Fibroblast of lung (primary cell): ENCODE data around the gene OSBPL9. TPM values are rescaled to one million over a fixed set of nuclear protein-coding genes. Genes with fewer than 3 reads are reported as not detected.

Experiments used
- DNase-seq, 2 donors: peaks; one replicate each; pipeline versions ENCODE4 v3.0.0 to v3.0.0-alpha.2; 2010; ENCODE audit warnings: low read depth in 2 of 2
- H2AFZ ChIP-seq: 2 replicates; pipeline ENCODE4 v1.5.1; 2012; ENCODE audit warnings: low read length, control low read depth, inconsistent platforms
- H3K27ac ChIP-seq: 2 replicates; pipeline ENCODE4 v1.5.1; 2011; ENCODE audit warnings: low read length, control low read depth; ENCODE audit not compliant: insufficient read depth
- H3K27me3 ChIP-seq: 2 replicates; pipeline ENCODE4 v1.5.1; 2011; ENCODE audit warnings: mild to moderate bottlenecking, low read length; ENCODE audit not compliant: control insufficient read depth, insufficient read depth
- H3K36me3 ChIP-seq: 2 replicates; pipeline ENCODE4 v1.5.1; 2011; ENCODE audit warnings: low read length; ENCODE audit not compliant: control insufficient read depth, insufficient read depth
- H3K4me1 ChIP-seq: 2 replicates; pipeline ENCODE4 v1.5.1; 2011; ENCODE audit warnings: low read length; ENCODE audit not compliant: control insufficient read depth, insufficient read depth; ENCODE audit errors: extremely low read depth
- H3K4me2 ChIP-seq: 2 replicates; pipeline ENCODE4 v1.5.1; 2011; ENCODE audit warnings: low read length, control low read depth; ENCODE audit not compliant: insufficient read depth; ENCODE audit errors: extremely low read depth
- H3K4me3 ChIP-seq, 4 experiments: fragments of 200-600 bp in 1 of 4; sonication (generic) in 1 of 4; replicated peaks in 1 of 4; 2 replicates each; pipeline ENCODE4 v1.5.1; 2011 to 2016; ENCODE audit warnings: low read length in 4 of 4, low read depth in 3 of 4, mild to moderate bottlenecking in 3 of 4, control low read depth in 2 of 4, inconsistent platforms in 1 of 4, mixed read lengths in 1 of 4; ENCODE audit not compliant: insufficient read depth in 1 of 4; ENCODE audit errors: control extremely low read depth in 1 of 4
- H3K79me2 ChIP-seq: 2 replicates; pipeline ENCODE4 v1.5.1; 2012; ENCODE audit warnings: mild to moderate bottlenecking, low read length, inconsistent platforms; ENCODE audit not compliant: control insufficient read depth, insufficient read depth
- H3K9ac ChIP-seq: 2 replicates; pipeline ENCODE4 v1.5.1; 2011; ENCODE audit warnings: mild to moderate bottlenecking, low read length, control low read depth; ENCODE audit not compliant: insufficient read depth
- H3K9me3 ChIP-seq: 2 replicates; pipeline ENCODE4 v1.5.1; 2012; ENCODE audit warnings: low read depth, low read length; ENCODE audit not compliant: control insufficient read depth, insufficient read depth
- H4K20me1 ChIP-seq: 2 replicates; pipeline ENCODE4 v1.5.1; 2011; ENCODE audit warnings: low read length; ENCODE audit not compliant: control insufficient read depth, insufficient read depth; ENCODE audit errors: extremely low read depth
- CTCF ChIP-seq, 2 donors: IDR thresholded peaks in 1 of 2; conservative IDR thresholded peaks in 1 of 2; 1 replicate in 1 of 2; 2 replicates in 1 of 2; pipeline ENCODE4 v1.5.1; 2011 to 2012; ENCODE audit warnings: low read length in 2 of 2, control low read depth in 1 of 2, inconsistent platforms in 1 of 2, low read depth in 1 of 2, mild to moderate bottlenecking in 1 of 2
- EZH2 ChIP-seq: IDR thresholded peaks from 2 replicates; pipeline ENCODE4 v1.5.1; 2012; ENCODE audit warnings: low read length, control low read depth, mild to moderate bottlenecking; ENCODE audit errors: missing control alignments
- polyA plus RNA-seq, 2 donors: library from polyadenylated mRNA; depleted of rRNA in 1 of 2; stranded (reverse) in 1 of 2; unstranded in 1 of 2; fragments of >200 nt; gene quantifications; 2 replicates each; pipeline ENCODE4 v1.2.1, GENCODE V29; 2011 to 2012; ENCODE audit warnings: missing spikeins in 1 of 2
- total RNA-seq: library from RNA; depleted of rRNA; stranded (reverse); fragments of >200 nt; gene quantifications from 2 replicates; pipeline ENCODE4 v1.2.1, GENCODE V29; 2014

OSBPL9 gene
- total and polyA plus RNA-seq, 2 donors (not counting 1 experiment from before 2014, with no cell fraction given), result 62.5 to 90.7 TPM

- TF ChIP-seq CTCF (conservative IDR thresholded peaks at IDR 0.05 in 1 of 2, IDR thresholded peaks at IDR 0.05 in 1 of 2; ENCODE audit: low read depth in 1 of 2, low read length in 2 of 2) (no peak), EZH2 (no peak)
- no peaks in the 10 kb centered on the region for H3K36me3 ChIP-seq
- no peaks in the 10 kb centered on the region for H3K4me1 ChIP-seq
- no peaks in the 10 kb centered on the region for H3K27me3 ChIP-seq
- no peak for DNase-seq
- no peak overlapping the region for H2AFZ ChIP-seq
- H4K20me1 ChIP-seq, result no peaks in the 10 kb centered on the region
- no peak overlapping the region for H3K27ac ChIP-seq
- no peaks in the 10 kb centered on the region for H3K9me3 ChIP-seq
- H3K9ac ChIP-seq, result no peak overlapping the region
- no peak overlapping the region for H3K4me3 ChIP-seq
- H3K4me2 ChIP-seq, result no peak overlapping the region
- H3K79me2 ChIP-seq, result no peaks in the 10 kb centered on the region
These were observed 88.1 kb downstream of the OSBPL9 start for GRCh38 chr1:51705035-51705434.

DNA sequence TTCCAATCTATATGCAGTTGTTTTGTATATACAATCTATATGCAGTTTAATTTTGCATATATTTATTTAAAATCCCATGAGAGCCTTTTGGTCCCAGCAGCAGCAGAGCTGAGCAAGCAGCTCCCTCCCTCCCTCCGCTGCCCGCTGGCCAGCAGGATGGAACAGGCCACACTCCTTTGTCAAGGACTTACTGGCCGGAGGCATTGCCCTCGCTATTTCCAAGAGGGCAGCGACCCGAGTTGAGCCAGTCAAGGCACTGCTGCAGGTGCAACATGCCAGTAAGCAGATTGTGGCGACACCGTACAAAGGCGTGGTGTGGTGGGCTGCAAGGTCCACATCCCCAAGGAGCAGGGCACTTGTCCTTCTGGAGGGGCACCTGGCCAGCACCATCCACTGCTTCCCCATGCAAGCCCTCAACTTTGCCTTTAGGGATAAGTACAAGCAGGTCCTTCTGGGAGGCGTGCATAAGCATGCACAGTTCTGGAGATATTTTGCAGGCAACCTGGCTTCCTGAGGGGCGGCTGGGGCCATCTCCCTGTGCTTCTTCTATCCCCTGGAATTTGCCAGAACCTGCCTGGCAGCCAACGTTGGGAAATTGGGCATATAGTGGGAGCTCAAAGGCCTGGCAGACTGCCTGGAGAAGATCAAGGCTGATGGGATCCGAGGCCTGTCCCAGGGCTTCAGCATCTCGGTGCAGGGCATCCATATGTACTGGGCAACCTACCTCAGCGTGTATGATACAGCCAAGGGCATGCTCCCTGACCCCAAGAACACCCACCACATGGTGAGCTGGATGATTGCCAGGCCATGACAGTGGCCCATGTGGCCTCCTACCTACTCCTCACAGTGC, 92.2 kb downstream of the OSBPL9 start:
- H3K9ac ChIP-seq, result no peak overlapping the region
- no peak overlapping the region for H3K4me3 ChIP-seq
- no peaks in the 10 kb centered on the region for H4K20me1 ChIP-seq
- H3K4me2 ChIP-seq, result no peak overlapping the region
- H3K36me3 ChIP-seq, result no peaks in the 10 kb centered on the region
- no peaks in the 10 kb centered on the region for H3K79me2 ChIP-seq
- DNase-seq, result no peak
- no peak overlapping the region for H3K27ac ChIP-seq
- no peaks in the 10 kb centered on the region for H3K27me3 ChIP-seq
- H3K4me1 ChIP-seq, result no peaks in the 10 kb centered on the region
- H2AFZ ChIP-seq, result no peak overlapping the region
- no peaks in the 10 kb centered on the region for H3K9me3 ChIP-seq
- TF ChIP-seq CTCF (conservative IDR thresholded peaks at IDR 0.05 in 1 of 2, IDR thresholded peaks at IDR 0.05 in 1 of 2; ENCODE audit: low read depth in 1 of 2, low read length in 2 of 2), result no peak
- TF ChIP-seq EZH2, result no peak

DNA sequence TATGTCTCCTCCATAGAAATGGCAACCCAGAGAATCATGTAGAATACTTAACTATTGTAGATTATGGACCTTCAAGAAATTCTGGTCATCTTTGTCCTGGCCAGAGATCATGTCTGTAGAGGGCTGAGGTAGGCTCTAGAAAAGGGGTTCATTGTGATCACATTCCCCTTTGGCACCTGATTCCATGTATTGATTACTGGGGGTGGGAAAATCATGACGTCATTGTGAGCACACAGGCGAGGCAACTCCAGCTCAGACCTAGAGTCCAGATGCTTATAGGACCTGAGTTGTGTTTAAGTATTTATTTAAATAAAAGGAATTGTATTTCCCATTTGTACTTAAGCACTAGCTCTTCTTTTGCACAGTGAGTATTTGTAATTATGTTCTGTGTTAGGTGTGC, 93.1 kb downstream of the OSBPL9 start:
- H3K27ac ChIP-seq, result no peak overlapping the region
- H3K4me2 ChIP-seq, result no peak overlapping the region
- H4K20me1 ChIP-seq, result no peaks in the 10 kb centered on the region
- H3K9me3 ChIP-seq, result no peaks in the 10 kb centered on the region
- H3K27me3 ChIP-seq, result no peaks in the 10 kb centered on the region
- H2AFZ ChIP-seq, result no peak overlapping the region
- DNase-seq, result no peak
- H3K9ac ChIP-seq, result no peak overlapping the region
- H3K4me1 ChIP-seq, result no peaks in the 10 kb centered on the region
- H3K4me3 ChIP-seq, result no peak overlapping the region
- no peaks in the 10 kb centered on the region for H3K36me3 ChIP-seq
- TF ChIP-seq CTCF (conservative IDR thresholded peaks at IDR 0.05 in 1 of 2, IDR thresholded peaks at IDR 0.05 in 1 of 2; ENCODE audit: low read depth in 1 of 2, low read length in 2 of 2), result no peak
- no peak for TF ChIP-seq EZH2
- H3K79me2 ChIP-seq, result no peaks in the 10 kb centered on the region
